Measurements from ENCODE around the gene IFI16.
"Not testable (repeated sequence)": the region's sequence is repeated elsewhere in the genome, so short reads cannot be mapped to it uniquely, and the experiment has no call there.

Gene IFI16

DNA sequence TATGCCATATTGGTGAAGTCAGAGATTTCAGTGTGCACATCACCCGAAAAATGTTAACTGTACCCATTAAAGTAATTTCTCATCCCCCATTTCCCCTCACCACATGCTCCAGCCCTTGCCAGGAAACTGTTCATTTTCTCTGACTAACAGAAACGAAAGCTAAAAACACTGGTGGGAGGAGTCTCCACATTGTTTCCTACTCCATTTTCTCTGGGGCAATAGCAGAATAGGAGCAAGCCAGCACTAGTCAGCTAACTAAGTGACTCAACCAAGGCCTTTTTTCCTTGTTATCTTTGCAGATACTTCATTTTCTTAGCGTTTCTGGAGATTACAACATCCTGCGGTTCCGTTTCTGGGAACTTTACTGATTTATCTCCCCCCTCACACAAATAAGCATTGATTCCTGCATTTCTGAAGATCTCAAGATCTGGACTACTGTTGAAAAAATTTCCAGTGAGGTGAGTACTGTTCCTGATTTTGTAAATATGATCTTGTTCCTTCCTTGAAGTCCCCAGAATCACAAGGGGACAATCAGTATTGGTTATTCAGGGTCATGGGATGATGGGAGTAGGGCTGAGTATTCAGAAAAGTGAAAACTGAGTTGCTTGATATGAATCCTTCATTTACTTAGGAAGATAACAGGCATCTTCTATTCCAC, at the start of gene IFI16:
Gene IFI16 (plus strand): TSS at position 204 of the 658 bp plus-strand sequence. CDS start 4,774 bp downstream, outside the sequence.
- DNase-seq (ENCODE audit: low read depth in 2 of 2), result peak in 1 of 2 donors; percentile 54

DNA sequence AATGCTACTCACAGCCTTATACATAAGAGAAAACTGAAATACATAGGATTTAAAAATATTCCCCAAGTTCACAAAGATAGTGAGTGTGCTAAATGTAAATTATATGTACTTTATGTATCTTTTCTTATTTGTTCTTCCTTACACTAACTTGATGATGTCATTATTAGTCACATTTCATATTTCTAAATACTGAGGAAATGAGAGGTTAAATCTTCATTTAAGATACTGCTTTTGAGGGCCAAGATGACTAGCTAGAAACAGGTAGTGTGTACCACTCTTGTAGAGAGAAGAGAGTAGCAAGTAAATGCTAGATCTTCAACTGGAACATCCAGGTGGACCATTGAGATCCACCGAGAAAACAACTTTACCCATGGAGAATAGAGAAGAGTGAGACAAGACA, 48.5 kb upstream of the IFI16 start:
- no peak for DNase-seq (ENCODE audit: low read depth in 2 of 2)

DNA sequence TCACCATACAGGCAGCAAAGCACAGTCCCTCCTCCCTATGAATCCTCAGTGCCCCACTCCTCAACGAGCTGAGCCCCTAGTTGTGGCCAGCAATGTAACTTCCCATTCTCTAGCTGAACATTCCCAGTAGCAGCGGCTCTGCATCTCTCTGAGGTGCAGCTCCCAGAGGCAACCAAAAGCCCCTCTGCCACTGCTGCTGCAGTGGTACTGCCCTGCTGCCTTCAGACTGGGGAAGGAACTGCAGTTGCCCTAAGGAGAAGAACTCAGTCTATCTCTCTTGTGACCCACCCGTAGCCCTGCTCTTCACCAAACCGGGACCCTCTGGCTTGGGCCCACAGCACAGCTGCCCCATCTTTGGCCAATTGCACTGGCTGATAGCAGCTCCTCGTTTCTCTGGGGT, 46.7 kb upstream of the IFI16 start:
- DNase-seq (ENCODE audit: low read depth in 2 of 2), result no peak

DNA sequence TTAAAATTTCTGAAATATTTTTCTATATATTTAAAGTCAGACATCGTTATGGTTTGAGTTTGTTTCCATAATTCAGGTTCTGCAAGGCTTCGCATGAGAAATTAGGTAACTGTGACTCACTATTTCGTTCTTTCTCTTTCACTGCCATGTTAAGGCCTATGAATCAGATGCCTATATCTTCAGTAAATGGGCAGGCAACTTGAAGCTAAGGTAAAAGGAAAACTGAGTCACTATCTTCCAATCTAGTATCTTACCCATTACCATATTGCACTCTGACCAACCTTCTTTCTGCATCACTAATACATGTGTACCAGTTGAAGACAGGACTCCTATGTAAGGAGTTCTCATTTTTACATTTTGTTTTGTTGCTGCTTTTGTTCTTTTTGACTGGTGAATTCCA, 40.5 kb upstream of the IFI16 start:
- DNase-seq (ENCODE audit: low read depth in 2 of 2), result no peak

DNA sequence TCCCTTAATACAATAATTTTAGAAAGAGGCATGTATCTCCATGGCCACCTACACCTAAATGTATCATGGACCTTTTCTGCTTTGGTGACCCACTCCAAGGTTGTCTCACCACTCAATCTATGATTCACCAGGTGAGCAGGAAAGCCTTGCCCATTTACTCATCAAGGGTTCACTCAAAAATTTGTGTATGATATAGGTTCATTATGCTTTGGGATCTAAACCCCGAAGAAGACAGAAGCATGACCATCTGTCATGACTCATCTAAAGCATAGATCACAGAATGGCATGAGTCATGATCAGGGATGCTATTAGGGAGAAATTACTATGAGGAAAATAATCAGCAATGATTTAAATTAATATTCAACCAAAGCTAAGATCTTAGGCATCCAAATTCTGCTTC, 39.9 kb upstream of the IFI16 start:
- DNase-seq (ENCODE audit: low read depth in 2 of 2), result no peak

DNA sequence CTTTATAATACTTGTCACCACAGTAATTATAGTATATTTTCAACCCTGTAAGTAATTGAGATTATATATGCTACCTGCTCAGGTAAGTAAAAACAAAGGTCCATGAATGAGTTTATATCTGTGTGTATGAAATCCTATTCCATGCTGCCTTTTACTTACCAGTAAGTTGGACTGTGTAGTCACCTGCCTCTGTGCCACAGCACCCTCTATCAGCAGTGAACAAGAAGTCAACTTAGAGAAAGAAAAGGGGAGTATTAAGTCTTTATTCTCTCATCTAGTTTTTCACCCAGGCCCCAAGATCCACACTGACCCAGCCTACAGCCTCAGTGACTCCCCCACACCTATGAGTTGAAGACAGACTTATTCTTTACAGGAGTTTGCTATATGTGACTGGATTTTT, 36.9 kb upstream of the IFI16 start:
- no peak for DNase-seq (ENCODE audit: low read depth in 2 of 2)

DNA sequence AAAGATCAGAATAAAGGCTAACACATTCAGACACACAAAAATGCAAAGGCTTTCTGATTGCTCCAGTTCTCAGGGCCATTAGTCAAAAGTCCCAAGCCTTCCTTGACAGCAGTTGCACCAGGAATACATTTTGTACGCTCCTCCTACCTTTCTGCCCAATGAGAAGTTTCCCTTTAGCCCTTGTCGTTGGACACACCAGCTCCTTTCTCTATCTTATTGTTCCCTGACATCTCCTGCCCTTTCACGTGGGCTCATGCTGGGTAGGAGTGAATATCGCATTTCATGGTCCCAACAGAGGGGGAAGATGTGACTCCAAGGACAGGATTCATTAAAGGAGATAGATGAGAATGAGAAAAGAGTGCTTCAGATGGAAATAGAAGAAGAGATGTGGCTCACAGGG, 33.5 kb upstream of the IFI16 start:
- DNase-seq (ENCODE audit: low read depth in 2 of 2), result no peak

DNA sequence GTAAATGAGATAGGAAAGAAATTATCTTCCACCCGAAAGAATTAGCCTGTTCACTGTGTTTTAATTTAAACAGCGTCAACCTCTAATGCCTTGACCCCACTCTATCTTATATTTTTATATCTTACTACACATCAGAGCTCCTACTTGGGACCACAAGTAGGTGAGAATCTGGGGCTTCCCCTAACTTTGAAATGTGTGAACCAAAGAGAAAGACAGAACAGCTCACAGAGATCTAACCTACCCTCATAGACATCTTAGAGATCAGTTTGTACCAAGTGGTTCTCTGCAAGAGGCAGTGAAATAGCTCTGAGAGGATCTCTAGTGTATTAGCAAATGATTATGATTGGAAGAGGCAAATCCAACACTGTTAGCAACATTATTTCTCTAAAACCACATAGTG, 31.0 kb upstream of the IFI16 start:
- DNase-seq (ENCODE audit: low read depth in 2 of 2), result no peak

DNA sequence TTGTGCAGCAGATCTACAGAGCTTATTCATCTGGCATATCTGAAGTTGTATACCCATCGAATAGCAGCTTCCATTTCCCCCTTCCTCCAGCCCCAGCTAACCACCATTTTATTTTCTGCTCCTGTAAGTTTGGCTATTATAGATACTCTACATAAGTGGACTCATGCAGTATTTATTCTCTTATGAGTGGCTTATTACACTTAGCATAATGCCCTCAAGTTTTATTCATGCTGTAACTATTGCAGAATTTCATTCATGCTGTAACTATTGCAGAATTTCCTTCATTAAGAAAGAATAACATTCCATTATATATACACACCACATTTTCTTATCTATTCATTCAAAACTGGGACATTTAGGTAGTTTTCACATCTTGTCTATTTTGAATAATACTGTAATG, 30.5 kb upstream of the IFI16 start:
- DNase-seq (ENCODE audit: low read depth in 2 of 2), result no peak

DNA sequence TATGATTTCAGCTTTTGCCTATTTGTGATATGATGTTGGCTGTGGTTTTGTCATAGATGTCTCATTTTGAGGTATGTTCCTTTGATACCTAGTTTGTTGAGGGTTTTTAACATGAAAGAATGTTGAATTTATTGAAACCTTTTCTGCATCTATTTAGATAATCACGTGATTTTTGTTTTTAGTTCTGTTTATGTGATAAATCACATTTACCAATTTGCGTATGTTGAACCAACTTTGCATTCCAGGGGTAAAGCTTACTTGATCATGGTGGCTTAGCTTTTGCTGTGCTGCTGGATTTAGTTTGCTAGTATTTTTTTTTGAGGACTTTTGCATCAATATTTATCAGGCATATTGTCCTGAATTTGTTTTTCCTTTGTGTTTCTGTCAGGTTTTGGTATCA, 26.5 kb upstream of the IFI16 start:
- DNase-seq (ENCODE audit: low read depth in 2 of 2), result no peak

DNA sequence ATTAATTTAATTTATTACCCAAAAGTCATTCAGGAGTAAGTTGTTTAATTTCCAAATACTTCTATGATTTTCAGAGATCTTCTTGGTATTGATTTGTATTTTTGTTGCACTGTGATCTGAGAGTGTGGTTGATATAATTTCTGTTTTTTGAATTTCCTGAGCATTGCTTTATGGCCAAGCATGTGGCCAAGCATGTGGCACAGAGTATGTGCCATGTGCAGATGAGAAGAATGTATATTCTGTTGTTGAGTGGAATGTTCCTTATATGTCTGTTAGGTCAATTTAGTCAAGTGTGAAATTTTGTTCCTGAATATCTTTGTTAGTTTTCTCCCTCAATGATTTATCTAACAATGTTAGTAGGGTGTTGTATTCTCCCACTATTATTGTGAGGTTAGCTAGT, 25.3 kb upstream of the IFI16 start:
- no peak for DNase-seq (ENCODE audit: low read depth in 2 of 2)

DNA sequence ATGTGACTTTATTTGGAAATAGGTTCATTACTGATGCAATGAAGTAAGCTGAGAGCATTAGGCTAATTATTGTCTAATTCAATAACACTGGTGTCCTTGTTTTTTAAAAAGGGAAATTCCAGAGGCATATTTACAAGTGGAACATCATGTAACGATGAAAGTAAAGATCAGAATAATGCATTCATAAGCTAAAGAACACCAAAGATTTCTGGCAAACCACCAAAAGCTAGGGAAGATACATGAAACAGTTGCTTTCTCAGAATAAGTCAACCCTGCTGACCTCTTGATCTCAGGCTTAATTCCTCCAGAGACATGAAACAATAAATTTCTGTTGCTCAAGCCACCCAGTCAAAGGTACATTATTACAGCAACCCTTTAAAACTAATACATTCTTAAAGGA, 20.3 kb upstream of the IFI16 start:
- DNase-seq (ENCODE audit: low read depth in 2 of 2), result no peak

DNA sequence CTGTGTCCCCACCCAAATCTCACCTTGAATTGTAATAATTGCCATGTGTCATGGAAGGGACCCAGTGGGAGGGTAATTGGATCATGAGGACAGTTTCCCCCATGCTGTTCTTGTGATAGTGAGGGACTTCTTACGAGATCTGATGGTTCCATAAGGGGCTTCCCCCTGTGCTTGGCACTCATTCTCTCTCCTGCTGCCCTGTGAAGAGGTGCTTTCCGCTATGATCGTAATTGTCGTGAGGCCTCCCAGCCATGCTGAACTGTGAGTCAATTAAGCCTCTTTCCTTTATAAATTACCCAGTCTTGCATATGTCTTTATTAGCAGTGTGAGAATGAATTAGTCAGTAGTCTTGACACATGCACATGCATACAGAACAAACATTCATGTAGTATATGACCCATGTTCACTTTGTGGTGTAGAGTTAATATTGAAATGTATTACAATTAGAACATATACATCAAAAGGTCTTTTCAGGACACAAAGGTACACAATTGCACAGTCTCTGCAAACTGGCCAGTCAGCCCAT, 16.9 kb upstream of the IFI16 start:
- DNase-seq (ENCODE audit: low read depth in 2 of 2), result no peak

DNA sequence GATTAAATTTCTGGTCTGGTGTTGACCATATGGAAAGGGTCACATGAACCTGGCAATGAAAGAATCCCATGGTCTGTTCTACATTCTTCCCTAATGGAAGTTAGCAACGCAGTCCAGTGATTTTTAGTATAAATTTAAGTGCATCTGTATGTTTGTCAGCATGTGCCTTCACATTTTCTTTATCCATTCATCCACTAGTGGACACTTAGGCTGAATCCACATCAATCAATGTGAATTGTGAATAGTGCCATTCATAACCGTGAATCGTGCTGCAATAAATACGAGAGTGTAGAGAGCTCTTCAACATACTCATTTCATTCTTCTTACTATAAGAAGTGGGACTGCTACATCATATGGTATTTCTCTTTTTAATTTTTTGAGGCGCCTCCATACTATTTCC, 12.7 kb upstream of the IFI16 start:
- no peak for DNase-seq (ENCODE audit: low read depth in 2 of 2)

DNA sequence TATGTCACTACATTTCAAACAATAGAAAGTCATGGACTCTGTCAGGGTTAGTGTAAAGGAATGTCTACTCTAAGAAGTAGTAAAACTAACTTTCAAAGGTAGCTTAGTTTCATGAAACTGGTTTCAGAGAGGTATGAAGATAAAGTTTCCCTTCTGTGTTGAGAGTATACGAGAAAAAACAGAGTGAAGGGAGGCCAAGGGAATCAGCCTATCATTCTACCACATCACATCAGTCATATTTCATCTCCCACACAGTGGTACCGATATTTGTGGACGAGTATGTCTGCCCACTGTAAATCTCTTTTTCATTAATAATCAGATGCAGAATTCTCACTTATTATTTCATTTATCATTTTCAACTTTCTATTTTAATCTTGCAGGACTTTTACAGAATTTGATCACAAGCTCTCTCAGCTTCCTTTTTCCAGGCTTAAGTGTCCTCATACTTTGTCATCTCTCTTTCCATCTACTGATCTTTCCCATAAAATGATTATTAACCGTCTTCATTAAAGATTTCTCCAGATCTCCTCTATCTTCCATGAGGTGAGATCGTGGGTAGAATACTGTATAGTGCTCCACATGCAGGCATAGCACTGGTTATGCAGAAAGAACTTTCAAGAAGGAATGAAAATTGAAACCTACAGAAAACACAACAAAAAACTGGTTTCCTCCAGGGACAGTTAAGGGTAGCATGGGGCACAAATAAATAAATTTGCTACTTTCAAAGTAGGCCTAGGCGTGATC, 11.5 kb upstream of the IFI16 start:
- no peak for DNase-seq (ENCODE audit: low read depth in 2 of 2)

DNA sequence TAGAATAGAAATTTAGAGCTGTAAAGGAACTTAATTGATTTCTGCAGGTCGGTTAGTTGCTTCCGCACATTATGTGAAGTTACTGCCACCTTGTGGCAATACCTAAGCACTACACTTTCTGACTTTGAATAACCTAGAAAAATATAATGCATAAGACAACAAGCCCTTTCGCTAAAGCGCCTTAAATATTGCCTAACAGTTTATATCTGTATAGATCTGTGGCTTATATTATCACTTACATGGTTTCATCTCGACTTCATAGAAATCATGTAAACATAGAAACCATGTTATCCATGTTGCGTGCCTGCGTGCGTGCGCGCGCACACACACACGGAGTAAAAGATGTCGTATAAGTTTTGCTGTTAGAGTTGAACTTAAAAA, 10.9 kb upstream of the IFI16 start:
- no peak for DNase-seq (ENCODE audit: low read depth in 2 of 2)

DNA sequence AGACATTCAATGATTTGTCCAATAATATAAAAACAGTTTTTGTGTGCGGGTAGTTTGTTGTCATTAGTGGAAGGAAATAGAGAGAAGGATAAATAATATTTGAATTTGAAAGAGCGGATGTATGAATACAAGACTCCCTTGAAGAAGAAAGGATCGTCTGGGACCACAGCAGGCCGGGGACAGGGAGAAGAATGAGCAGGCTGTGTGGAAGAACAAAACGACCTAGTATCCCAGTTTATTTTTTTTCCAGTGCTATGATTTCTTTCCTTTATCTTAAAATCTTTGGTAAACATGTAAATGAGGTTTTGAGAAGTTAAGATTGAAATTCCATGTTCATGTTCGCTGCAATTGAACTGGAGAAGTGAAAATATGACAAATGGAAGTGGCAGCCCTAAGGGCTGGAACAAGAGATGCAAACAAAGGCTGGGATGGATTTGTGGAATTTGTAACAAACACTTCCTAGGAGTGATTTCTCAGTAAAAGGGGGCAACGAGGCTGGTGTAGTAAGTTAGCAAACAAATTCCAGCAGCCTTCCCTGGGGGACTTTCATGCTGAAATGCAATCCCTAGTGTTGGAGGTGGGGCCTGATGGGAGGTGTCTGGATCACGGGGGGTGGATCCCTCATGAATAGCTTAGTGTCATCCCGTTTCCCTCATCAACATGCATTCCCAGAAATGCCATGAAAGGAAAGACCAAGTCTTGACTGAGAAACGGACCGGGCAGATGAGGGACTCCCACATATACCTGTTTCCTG, 10.2 kb upstream of the IFI16 start:
- no peak for DNase-seq (ENCODE audit: low read depth in 2 of 2)

DNA sequence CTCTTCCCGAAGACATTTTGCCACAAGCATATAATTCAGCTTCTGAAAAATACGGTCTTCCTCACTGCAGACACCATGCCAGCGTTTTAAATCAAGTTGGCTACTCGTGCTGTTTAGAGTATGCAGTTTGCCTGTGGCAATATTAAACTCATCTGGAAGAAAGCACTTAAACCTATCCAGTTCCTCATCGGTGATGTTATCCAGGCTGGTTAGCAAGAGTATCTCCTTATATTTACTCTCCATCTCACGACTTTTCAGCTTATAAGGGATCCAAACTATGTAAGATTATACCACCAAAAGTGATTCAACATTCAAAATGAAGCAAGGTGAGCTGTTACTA, 9.7 kb upstream of the IFI16 start:
- no peak for DNase-seq (ENCODE audit: low read depth in 2 of 2)

DNA sequence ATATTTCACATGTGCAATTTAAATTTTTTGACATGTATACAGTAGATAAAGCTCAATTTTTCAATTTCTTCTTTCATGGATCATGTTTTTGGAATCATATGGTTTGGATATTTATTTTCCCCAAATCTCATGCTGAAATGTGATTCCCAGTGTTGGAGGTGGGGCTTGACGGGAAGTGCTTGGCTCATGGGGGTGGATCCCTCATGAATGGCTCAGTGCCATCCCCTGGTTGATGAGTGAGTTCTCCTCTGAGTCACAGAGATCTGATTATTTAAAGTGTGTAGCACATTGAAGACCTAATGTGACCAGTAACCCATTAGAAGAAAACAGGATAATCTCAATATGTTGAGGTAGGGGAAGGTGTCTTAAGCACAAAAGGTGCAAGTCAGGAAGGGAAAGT, 9.1 kb upstream of the IFI16 start:
- no peak for DNase-seq (ENCODE audit: low read depth in 2 of 2)

DNA sequence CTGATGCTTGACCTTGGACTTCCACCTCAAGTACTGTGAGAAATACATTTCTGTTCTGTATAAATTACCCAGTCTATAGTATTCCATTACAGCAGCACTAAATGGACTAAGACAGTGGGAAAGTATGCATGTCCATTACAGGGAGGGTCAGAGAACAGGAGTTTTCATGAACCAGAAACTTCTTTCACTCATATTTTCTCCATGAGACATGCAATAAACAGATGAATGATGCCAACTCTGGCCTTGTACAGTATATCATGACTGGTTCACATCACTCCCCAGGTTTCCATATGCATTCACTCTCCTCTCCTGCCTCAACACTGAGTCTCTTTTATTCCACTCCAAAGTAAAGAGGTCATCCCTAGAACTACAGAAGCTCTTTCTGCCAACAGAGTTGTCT, 4.5 kb upstream of the IFI16 start:
- no peak for DNase-seq (ENCODE audit: low read depth in 2 of 2)

DNA sequence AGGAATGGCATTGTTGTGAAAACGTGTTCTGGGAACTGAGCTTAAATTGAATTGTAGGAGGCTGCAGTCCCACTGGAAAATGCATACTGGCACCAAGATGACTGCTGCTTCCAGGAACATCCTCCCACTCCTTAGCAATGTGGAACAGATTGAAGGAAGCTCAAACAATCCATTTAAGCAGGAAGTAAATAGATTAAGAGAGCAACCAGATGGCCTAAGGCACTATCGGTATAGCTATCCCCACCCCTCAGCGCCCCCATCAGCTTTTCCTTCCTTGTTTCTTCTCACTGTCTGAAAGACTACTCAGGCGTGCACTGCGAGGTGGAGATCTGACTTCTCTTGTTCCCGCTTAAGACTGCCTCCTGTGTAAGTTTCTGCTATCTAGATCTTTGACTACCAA, 4.0 kb upstream of the IFI16 start:
- DNase-seq (ENCODE audit: low read depth in 2 of 2), result no peak

DNA sequence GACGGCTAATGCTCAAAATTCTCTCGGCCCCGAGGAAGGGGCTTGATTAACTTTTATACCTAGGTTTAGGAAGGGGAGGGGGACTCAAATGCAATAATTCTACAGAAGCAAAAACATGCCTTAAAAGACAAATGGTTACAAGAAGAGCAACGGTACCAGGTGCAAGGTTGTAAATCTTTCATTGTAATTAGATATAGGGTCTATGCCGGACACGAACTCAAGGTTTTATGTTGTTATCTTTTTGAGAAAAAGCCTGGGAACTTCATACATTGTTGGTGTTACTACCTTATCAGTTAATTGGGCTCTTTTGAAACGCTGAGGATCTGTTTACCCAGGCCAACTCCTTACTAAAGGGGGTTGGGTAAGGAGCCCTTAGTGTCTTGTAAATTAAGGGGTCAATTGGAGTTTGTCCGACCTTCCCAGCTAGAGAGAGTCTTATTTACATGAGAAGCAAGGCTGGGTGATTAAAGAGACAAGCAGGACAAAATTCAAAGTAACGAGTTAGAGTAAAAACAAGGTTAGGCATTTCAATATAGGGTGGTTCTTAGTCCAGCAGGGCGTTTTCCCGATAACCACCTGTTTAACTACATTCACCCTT, 3.4 kb upstream of the IFI16 start:
- DNase-seq (ENCODE audit: low read depth in 2 of 2), result not testable (repeated sequence)

DNA sequence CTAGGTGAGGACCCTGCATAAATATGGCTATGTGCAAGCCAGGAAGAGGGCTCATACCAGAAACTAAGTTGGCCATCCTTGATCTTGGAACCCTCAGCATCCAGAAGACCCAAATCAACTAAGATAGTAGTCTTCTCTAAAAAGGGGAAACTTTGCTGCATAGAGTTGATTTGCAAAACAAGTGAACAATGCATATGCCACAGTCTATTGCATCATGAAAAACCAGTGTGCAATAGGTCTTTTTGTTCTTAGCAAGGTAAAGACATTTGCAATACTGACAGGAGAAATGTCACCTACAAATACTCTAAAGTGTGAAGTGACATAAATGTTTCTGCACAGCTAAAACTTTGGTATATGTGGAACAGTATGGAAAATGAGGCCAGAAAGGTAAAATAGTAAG, 2.0 kb upstream of the IFI16 start:
- no peak for DNase-seq (ENCODE audit: low read depth in 2 of 2)

Data from stimulated activated CD4-positive, alpha-beta T cell treated with anti-CD3 and anti-CD28 coated beads, Interleukin-4, amount 100 ng/mL, for 48 hours (primary cell).